GM10847 (cell line): ENCODE results near the gene SLC25A21.

Source experiments
- POLR2A ChIP-seq: IDR thresholded peaks from 2 replicates; pipeline ENCODE4 v1.6.1; 2011; ENCODE audit not compliant: insufficient read length; ENCODE audit errors: extremely low read depth

Gene SLC25A21

DNA sequence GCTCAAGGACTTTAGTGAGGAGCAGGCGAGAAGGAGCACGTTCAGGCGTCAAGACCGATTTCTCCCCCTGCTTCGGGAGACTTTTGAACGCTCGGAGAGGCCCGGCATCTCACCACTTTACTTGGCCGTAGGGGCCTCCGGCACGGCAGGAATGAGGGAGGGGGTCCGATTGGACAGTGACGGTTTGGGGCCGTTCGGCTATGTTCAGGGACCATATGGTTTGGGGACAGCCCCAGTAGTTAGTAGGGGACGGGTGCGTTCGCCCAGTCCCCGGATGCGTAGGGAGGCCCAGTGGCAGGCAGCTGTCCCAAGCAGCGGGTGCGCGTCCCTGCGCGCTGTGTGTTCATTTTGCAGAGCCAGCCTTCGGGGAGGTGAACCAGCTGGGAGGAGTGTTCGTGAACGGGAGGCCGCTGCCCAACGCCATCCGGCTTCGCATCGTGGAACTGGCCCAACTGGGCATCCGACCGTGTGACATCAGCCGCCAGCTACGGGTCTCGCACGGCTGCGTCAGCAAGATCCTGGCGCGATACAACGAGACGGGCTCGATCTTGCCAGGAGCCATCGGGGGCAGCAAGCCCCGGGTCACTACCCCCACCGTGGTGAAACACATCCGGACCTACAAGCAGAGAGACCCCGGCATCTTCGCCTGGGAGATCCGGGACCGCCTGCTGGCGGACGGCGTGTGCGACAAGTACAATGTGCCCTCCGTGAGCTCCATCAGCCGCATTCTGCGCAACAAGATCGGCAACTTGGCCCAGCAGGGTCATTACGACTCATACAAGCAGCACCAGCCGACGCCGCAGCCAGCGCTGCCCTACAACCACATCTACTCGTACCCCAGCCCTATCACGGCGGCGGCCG is 509.6 kb downstream of the SLC25A21 start:
- TF ChIP-seq POLR2A, result no peak

DNA sequence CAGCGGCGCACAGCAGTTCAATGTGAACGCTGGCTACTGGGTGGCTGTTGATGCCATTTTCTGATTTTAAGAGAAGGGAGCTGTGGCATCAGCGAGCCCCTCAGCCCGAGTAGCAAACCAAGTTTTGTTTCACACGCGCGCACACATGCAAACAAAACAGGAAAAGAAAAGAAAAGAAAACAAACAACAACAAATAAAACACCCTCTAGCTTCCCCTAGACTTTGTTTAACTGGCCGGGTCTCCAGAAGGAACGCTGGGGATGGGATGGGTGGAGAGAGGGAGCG is 510.2 kb downstream of the SLC25A21 start:
- TF ChIP-seq POLR2A, result no peak

DNA sequence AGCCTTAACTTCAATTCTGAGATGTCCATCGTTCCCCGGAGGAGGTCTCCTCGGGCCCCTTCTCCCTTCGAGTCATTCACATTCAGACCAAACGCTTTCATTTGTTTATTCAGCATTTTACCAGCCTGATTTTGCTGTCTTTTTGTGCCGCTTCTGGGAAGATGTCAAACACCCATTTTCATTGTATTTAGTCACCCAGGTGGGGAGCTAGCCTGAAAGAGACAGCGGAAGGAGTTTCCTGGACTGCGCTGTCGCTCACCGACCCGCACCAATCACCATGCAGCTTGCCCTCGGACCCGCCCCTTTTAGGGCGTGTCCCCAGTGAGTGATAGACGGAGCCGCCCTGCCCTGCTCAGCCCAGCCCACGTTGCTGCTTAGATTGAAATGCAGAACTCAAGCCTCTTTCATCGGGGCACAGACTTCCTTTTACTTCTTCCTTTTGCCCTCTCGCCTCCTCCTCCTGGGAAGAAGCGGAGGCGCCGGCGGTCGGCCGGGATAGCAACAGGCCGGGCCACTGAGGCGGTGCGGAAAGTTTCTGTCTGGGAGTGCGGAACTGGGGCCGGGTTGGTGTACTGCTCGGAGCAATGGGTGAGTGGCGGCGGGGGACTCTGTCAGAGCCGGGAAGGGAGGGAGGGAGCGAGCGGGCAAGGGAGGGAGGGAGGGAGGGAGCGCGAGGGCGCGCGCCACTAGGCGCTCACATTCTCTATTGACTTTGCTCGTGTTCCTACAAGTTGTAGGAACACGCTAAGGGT is 510.7 kb downstream of the SLC25A21 start, which contains the start of gene PAX9:
Gene PAX9 (plus strand): TSS at position 355 of the 752 bp plus-strand sequence. CDS start 230 bp downstream, at position 585.
- TF ChIP-seq POLR2A, result no peak

DNA sequence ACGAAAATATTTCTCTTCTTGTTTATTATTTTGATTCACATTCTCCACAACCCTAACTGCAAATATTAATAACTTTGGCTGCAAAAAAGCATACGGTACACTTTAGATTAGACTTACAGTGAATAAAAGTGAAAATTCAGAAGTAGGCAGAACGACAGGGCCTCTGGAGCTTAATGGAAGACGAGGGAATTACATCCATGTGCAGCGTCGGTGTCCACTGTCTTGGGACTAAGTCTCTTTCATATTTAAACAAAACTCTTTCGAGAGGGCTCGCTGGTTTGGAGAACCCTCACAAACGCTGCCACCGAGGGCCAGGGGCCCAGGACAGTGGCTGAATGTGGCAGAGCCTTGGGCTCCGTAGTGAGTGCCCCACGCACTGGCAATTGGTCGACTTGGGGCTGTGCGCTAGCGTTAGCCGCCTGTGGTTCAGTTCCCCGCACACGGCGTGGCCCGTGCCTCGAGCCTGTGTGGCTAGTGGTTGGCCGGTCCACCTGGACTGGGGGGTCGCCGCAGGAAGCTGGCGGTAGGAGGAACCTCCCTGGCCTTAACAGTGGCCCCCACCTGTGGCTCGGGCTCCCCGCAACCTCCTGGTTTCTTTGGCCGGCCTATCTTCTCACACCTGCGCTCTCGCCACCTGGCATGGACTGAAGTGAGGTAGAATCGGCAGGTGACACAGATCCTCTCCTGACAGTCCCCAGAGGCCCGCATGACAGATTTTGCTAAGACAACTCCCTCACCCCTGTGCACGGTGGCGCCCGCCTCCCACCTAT is 511.5 kb downstream of the SLC25A21 start:
- no peak for TF ChIP-seq POLR2A

DNA sequence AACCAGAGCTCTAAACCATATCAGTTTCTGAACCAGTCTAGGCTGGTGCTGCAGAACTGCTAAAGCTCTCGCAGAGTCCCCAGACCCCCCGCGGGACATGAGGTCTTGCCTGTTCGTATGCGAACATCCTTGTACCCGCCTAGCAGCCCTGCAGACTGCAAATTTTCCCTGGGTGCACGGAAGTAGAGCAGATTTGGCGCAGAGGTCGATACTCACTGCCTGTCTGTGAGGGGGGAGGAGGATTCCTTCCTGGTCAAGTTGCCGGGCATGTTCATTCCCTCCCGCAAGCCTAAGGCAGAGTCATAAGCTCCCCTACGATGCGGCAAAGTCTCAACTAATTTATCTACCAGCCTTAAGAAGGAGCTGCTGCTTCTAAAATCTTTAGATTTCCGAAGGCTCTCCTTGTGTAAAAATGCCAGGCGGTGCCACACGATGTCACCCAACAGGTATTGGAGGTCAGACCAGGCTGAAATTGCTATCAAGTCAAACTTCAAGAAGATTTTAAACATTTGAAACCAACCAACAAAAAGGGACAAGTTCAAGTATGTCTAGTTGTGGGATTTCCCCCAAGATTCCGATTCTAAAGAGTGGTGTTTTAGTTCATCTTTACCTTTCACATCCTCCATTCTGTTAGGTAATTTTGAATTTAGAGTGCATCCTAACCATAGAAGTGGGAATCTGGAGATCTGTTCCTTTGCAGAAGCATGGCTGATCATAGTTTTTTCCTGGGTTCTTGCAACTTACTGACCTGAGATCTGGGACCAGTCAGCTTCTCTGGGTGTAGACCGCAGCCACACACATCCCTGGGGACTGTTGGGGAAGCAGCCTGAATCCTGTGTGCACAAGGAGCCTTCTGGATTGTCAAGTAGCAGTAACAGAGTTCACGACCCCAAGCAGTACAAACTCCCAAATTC is 512.3 kb downstream of the SLC25A21 start:
- no peak for TF ChIP-seq POLR2A

DNA sequence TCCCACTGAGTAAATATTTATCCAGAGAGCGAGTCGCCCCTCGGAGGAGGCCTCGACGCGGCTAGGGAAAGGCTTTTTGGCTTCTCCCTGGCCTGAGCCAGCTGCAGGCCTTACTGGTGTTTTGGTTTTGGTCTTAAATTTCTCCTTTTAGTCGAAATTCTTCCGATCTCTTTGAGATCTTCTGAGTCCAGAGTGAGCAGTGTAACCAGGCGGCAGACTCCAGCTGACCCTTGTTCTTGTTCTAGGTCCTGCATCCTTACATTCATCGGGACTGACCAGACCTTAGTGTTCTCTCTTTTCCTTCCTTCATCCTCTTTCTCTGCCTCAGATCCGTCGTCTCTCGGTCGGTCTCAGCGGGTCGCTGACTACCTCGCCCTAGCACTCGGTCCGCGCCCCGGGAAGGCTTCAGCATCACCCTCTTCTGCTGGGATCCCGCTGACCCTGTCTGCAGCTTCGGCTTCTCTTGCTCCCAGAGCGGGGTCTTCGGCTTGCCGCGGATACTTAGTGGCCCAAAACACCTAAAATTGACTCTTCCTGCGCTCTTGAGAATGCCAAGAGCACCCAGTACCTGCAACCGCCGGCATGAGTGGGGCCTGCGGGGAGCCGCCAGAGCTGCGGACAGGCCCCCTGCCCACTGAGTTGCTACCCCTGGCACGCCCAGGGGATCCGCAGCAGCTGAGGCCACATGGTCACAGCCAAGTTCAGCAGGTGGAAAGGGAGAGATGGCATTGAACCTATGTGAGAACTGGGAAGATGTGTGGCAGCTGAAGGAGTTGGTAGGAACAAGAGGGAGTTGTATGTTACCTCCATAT is 513.2 kb downstream of the SLC25A21 start:
- no peak for TF ChIP-seq POLR2A

DNA sequence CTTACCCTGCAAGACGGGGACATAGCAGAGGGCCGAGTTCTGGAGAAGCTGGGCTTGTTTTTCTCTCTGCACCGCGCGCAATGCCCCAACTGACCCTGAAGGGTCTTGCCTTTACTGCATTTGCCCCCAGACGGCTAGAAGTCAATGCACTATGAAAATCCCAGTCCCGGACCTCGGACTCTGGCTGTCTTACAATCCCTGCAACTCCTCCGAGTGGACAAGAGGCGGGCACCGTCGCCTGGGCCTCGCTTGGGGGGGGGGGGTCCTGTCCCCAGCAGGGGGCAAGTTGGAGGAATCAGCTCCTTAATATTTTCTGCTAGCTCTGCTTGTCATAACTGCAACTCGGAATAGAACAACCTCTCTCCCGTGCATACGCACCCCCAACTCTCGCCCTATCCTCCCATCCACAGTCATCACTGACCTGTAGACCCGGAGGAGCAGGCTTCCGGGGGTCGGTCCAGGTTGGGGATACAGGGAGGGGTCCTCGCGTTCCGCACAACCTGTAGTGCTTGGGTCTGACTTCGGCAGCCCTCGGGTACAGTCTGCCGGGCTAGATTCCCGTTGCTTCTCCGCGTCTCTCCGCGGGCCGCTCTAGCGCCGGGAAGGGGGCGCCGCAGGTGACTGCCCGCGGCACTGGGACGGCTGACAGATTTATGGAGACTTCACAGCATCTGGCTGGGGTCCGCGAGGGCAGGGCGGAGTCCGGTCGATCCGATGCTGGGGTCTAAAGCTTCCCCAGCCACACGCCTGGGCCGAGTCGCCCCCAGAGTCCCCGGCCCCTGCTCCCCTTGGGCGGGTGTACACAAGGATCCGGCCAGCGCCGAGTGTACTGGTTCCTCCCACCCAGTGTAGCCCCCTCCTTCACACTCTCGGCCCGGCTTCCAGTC is 514.0 kb downstream of the SLC25A21 start:
- no peak for TF ChIP-seq POLR2A

DNA sequence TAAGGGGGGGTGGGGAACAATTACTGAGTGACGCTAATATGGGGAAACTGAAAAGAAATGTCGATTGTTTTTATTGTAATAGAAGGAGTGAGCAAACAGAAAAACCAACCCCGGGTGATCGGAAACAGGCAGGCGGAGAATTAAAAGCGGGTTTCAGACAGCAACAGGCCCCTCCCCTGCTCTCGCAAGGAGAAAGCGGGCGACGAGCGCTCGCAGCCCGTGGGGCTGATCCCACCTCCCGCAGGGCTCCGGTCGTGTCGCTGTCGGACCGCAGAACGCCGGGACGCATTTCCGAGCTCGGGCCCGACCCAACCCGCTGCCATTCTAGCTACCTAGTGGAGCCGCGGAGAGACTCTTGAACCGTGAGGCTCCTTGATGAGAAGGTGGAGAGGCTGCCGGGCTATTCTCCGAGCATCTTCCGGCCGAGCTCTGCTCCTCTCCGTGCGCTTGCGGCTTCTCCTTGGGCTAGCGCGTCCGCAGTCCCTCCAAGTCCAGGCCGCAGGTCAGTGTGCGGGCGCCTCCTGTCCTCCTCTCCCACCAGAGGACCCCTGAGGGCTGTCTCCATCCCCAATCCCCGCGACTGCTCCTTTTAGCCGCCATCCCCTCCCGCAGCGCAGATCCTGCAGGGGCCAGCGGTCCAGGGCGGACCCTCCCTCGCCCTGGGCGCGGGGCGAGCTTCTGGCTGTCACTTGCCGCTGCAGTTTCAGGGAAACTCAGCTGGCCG is 514.8 kb downstream of the SLC25A21 start:
- TF ChIP-seq POLR2A, result no peak

DNA sequence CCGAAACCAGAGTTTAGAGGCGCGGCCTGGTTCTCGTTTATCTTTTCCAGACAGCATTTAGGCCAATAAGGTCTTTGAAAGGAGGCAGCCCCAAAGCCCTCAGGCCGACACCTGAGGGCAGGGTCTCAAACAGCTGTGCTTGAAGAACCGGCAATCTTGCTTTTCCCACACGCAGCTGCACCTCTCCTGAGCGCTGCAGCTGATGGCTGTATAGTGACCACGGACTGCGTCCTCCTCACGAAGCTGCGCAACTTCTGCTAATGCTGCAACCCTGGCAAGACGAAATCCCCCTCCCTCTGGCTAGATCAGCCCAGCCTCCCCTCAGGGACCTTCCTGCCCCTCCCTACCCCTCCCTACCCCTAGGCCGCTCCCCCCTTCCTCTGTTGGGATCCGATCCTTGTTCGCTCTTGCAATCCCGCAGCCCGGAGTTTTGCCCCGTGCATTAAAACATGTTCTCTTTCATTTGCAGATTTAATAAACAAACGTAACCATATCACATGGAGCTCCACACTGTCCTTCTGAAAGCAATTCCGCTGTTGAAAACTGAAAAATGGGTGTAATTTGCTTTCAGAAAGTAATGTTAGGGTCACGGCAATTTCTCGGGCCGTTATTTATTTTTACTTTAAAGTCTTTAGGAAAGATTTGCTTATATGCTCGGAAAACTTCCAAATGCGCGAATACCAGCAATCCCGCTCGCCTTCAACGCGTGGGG is 515.6 kb downstream of the SLC25A21 start:
- no peak for TF ChIP-seq POLR2A

DNA sequence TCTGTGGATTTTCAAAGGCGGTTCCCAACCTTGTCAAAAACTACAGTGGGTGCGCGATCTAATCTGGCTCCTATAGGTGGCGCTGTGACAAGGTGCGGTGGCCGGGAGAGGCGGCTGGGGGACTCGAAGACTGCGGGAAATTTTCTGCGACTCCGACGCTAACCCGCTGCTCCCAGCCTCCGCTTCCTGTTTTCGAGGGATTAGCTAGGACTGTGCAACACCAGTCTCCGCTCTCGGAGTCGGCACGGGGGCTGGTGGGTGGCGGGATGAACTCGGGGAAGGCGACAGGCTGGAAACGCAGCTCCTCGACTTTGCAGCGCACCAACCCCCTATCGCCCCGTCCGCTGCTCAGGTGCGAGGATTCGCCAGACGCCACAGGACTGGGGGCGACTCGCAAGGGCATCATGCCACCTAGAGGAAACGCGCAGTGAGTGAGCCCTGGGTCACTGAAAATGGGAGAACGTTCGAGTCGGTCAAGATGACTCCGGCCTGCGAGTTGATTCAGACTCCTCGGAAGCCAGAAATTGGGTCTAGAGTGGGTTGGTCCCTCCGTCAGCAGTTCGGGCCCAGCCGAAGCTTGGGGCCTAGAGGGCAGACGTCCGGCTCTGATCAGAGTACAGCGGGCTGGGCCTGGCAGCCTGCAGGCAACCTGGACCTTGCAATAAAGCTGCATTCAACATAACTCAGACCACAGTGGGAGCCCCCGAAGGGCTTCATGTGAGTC is 516.3 kb downstream of the SLC25A21 start:
- TF ChIP-seq POLR2A, result no peak

DNA sequence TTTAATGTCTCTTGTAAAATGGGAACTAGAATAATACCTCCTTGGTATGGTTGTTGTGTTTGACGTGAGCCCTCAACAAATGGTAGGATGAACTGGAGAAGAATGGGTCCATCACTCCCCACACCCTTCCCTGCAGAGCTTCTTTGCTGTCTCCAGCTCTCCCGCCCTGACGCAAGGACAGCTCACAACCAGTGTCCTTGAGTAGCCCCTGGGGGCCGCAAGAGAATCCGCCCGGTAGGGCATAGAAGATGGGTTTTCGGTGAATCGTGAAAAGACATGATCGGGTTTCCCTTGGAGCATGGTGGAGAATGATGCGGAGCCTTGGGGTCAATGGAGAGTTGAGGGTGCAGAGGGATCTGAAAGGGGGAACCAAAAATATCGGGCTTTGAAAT is 516.8 kb downstream of the SLC25A21 start:
- TF ChIP-seq POLR2A, result no peak
